Stimulated activated naive CD8-positive, alpha-beta T cell treated with anti-CD3 and anti-CD28 coated beads, Interleukin-15, Interleukin-2, amounts not matched to agents 100 ng/mL and 50 ng/mL, for 24 hours (primary cell): ENCODE results near the gene TMEM45B.
"Not testable (repeated sequence)": the region's sequence is repeated elsewhere in the genome, so short reads cannot be mapped to it uniquely, and the experiment has no call there.

Experiments
- H3K27ac Mint-ChIP-seq: one replicate; pipeline ENCODE4 v1.8.0; 2021; ENCODE audit warnings: mild to moderate bottlenecking, mixed read lengths
- H3K27me3 Mint-ChIP-seq: one replicate; pipeline ENCODE4 v1.8.0; 2021; ENCODE audit warnings: mixed read lengths
- H3K36me3 Mint-ChIP-seq: one replicate; pipeline ENCODE4 v1.8.0; 2021; ENCODE audit warnings: low read depth, mixed read lengths
- H3K4me1 Mint-ChIP-seq: one replicate; pipeline ENCODE4 v1.8.0; 2021; ENCODE audit warnings: low read depth, mixed read lengths
- H3K4me3 Mint-ChIP-seq: one replicate; pipeline ENCODE4 v1.8.0; 2021; ENCODE audit warnings: mild to moderate bottlenecking, mixed read lengths
- H3K9me3 Mint-ChIP-seq: one replicate; pipeline ENCODE4 v1.8.0; 2021; ENCODE audit warnings: mixed read lengths

The TMEM45B gene

GRCh38 chr11:129854232-129854805, 38.7 kb downstream of the TMEM45B start:
- H3K36me3 Mint-ChIP-seq: peaks cover 7% of the 10 kb centered on the region
- no peak overlapping the region for H3K27ac Mint-ChIP-seq
- H3K9me3 Mint-ChIP-seq: no peaks in the 10 kb centered on the region
- H3K27me3 Mint-ChIP-seq: no peaks in the 10 kb centered on the region
- H3K4me1 Mint-ChIP-seq: peaks cover 30% of the 10 kb centered on the region
- no peak overlapping the region for H3K4me3 Mint-ChIP-seq

GRCh38 chr11:129855086-129855485, 39.4 kb downstream of the TMEM45B start:
- no peaks in the 10 kb centered on the region for H3K27me3 Mint-ChIP-seq
- no peak overlapping the region for H3K4me3 Mint-ChIP-seq
- H3K4me1 Mint-ChIP-seq: peaks cover 35% of the 10 kb centered on the region
- peaks cover 12% of the 10 kb centered on the region for H3K36me3 Mint-ChIP-seq
- no peak overlapping the region for H3K27ac Mint-ChIP-seq
- H3K9me3 Mint-ChIP-seq: no peaks in the 10 kb centered on the region

DNA sequence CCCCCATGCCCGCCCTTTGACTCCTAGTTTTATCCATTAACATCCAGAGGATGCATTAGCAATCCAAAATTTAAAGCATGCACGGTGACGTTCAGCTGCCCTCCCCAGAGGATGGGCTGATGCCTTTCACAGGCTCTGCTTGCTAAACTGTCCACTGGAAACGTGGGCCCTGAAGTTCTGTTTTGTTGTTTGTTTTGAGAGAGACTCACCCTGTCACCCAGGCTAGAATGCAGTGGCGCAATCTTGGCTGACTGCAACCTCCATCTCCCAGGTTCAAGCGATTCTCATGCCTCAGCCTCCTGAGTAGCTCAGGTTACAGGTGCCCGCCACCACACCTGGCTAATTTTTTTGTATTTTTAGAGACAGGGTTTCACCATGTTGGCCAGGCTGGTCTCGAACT, 40.4 kb downstream of the TMEM45B start:
- no peak overlapping the region for H3K27ac Mint-ChIP-seq
- H3K36me3 Mint-ChIP-seq: peaks cover 19% of the 10 kb centered on the region
- no peaks in the 10 kb centered on the region for H3K27me3 Mint-ChIP-seq
- no peak overlapping the region for H3K4me3 Mint-ChIP-seq
- peaks cover 40% of the 10 kb centered on the region for H3K4me1 Mint-ChIP-seq
- no peaks in the 10 kb centered on the region for H3K9me3 Mint-ChIP-seq

DNA sequence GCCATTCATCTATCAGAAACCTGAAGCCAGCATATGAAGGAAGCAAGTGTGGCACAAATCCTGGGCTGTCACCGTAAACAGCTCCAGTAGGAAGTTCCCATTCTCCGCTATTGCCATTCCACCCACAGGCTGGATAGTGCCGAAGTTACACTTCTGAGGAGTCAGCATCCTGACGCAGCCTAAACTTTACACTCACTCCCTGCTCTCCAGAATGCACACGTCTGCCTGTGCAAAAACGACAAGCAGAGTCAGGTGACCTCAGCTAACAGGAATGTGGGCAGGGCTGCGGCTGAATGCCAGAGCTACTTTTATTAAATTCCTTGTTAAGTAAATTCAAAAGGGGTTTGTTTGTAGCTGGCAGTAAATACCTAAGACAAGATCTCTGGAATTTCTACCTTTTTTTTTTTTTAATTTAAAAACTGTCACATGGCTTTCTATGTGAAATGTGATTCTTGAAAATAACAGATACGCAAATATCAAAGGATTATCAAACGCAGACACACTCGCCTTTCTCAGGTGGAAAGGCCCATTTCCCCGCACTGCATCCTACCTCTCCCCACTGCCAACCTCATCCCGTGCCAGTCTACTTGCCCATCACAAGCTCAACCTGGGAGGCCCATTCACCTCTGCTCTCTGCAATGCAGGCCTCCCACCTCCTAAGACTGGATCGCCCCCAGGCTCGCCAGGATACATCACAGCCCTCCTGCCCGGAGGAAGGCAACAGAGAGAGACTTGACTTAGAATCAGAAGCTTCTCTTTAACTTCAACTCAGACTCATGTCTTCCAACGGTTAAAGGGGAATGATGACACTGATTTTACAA, 46.3 kb downstream of the TMEM45B start:
- Mint-ChIP-seq H3K36me3 (peaks cover 75% of the 10 kb centered on the region), H3K27me3 (no peaks in the 10 kb centered on the region)

GRCh38 chr11:129864811-129865210, 49.2 kb downstream of the TMEM45B start:
- H3K36me3 Mint-ChIP-seq: peaks cover 90% of the 10 kb centered on the region
- H3K27me3 Mint-ChIP-seq: no peaks in the 10 kb centered on the region
- peaks cover 39% of the 10 kb centered on the region for H3K4me1 Mint-ChIP-seq
- no peaks in the 10 kb centered on the region for H3K9me3 Mint-ChIP-seq
- H3K4me3 Mint-ChIP-seq: no peak overlapping the region
- H3K27ac Mint-ChIP-seq: no peak overlapping the region

More for the DNA sequence above, 46.3 kb downstream of the TMEM45B start:
- Mint-ChIP-seq H3K4me3 (no peak overlapping the region), H3K9me3 (no peaks in the 10 kb centered on the region), H3K4me1 (peaks cover 41% of the 10 kb centered on the region), H3K27ac (no peak overlapping the region)

- Mint-ChIP-seq H3K4me1 (peaks cover 33% of the 10 kb centered on the region), H3K27ac (peak overlapping the region; percentile 68)
Observed at GRCh38 chr11:129865701-129866100, 50.1 kb downstream of the TMEM45B start.

DNA sequence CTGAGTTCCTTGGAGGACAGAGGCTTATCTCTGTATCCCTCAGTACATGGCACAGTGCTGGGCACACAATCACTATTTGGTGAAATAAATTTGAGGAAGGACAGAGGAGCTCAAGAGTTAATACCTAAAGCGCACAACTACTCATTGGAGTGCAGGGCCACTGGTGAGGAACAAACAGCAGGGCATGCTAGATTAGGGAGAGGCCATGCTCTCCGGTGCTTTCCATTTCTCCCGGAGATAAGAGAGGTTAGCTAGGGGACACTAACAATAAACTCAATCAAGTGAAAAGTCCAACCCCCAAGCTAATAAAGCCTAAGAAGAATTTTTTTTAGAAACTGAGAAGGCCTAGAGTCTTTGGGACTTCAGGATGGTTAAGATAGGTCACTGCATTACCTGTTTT, 50.7 kb downstream of the TMEM45B start:
- peaks cover 90% of the 10 kb centered on the region for H3K36me3 Mint-ChIP-seq
- no peaks in the 10 kb centered on the region for H3K9me3 Mint-ChIP-seq
- no peaks in the 10 kb centered on the region for H3K27me3 Mint-ChIP-seq
- H3K27ac Mint-ChIP-seq: peak overlapping the region; percentile 68
- H3K4me3 Mint-ChIP-seq: no peak overlapping the region
- H3K4me1 Mint-ChIP-seq: peaks cover 30% of the 10 kb centered on the region

More at GRCh38 chr11:129865701-129866100, 50.1 kb downstream of the TMEM45B start:
- Mint-ChIP-seq H3K27me3 (no peaks in the 10 kb centered on the region), H3K36me3 (peaks cover 90% of the 10 kb centered on the region), H3K9me3 (no peaks in the 10 kb centered on the region), H3K4me3 (no peak overlapping the region)

DNA sequence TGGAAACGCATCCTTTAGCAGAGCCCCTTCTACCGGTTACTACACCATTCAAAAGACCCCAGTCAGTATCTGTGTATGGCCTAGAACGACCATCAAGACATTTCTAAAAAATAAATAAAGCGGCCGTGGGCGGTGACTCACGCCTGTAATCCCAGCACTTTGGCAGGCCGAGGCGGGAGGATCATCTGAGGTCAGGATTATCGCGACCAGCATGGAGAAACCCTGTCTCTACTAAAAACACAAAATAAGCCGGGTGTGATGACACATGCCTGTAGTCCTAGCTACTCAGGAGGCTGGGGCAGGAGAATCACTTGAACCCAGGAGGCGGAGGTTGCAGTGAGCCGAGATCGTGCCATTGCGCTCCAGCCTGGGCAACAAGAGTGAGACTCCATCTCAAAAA, 53.0 kb downstream of the TMEM45B start:
- Mint-ChIP-seq H3K4me1 (peaks cover 18% of the 10 kb centered on the region), H3K36me3 (peaks cover 87% of the 10 kb centered on the region)
- not testable (repeated sequence) for H3K27ac Mint-ChIP-seq, H3K9me3 Mint-ChIP-seq, H3K4me3 Mint-ChIP-seq, H3K27me3 Mint-ChIP-seq

GRCh38 chr11:129871914-129872313, 56.3 kb downstream of the TMEM45B start:
- peaks cover 5% of the 10 kb centered on the region for H3K4me1 Mint-ChIP-seq
- peaks cover 86% of the 10 kb centered on the region for H3K36me3 Mint-ChIP-seq
- peak overlapping the region; percentile 34 for H3K27ac Mint-ChIP-seq
- no peak overlapping the region for H3K4me3 Mint-ChIP-seq
- H3K9me3 Mint-ChIP-seq: no peaks in the 10 kb centered on the region
- H3K27me3 Mint-ChIP-seq: no peaks in the 10 kb centered on the region

DNA sequence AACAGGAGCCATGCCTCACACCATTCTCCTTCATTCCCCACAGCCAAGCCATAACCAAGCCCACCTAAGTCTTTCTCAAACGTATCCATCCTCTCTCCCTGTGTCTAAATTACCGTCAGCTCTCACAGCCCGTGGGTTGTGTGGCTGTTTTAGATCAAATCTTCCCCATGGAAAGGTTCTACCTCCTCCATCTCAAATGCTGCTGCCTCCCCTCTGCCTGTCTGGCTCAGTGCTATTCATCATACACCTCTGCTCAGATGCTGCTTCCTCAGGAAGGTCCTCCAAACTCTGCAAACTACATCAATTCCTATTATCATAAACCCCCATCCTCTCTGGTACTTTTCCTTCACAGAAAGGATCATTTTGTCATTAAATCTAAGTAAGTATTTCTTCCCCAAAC, 64.7 kb downstream of the TMEM45B start:
- H3K36me3 Mint-ChIP-seq: peaks cover 90% of the 10 kb centered on the region
- no peaks in the 10 kb centered on the region for H3K9me3 Mint-ChIP-seq
- no peak overlapping the region for H3K4me3 Mint-ChIP-seq
- H3K27me3 Mint-ChIP-seq: no peaks in the 10 kb centered on the region
- H3K4me1 Mint-ChIP-seq: no peaks in the 10 kb centered on the region
- H3K27ac Mint-ChIP-seq: no peak overlapping the region

GRCh38 chr11:129881570-129882170, 66.0 kb downstream of the TMEM45B start:
- peaks cover 93% of the 10 kb centered on the region for H3K36me3 Mint-ChIP-seq
- no peak overlapping the region for H3K27ac Mint-ChIP-seq
- no peak overlapping the region for H3K4me3 Mint-ChIP-seq
- no peaks in the 10 kb centered on the region for H3K27me3 Mint-ChIP-seq
- no peaks in the 10 kb centered on the region for H3K4me1 Mint-ChIP-seq
- H3K9me3 Mint-ChIP-seq: no peaks in the 10 kb centered on the region

- Mint-ChIP-seq H3K4me1 (peaks cover 10% of the 10 kb centered on the region), H3K27me3 (no peaks in the 10 kb centered on the region), H3K36me3 (peaks cover 93% of the 10 kb centered on the region), H3K4me3 (no peak overlapping the region), H3K27ac (no peak overlapping the region), H3K9me3 (no peaks in the 10 kb centered on the region)
Observed at GRCh38 chr11:129884581-129884980, 68.9 kb downstream of the TMEM45B start.

DNA sequence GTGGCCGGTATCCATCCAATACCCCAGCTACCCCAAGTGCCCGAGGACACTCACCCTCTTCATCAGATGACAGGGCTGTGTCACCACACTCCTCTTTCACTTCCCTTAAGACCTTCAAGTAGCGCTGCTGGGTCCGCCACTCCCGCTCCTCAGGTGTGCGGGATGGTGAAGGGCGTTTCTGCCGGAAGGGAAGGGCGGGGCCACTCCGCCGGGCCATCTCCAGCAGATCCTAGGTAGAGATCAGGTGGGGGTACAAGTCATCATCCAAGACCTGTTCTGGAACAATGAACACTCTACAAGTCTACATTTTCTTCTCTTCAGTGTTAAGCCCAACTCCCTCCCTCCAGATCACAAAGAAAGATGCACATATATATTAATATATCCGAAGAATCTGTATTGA, 69.7 kb downstream of the TMEM45B start:
- Mint-ChIP-seq H3K4me3 (no peak overlapping the region), H3K4me1 (peaks cover 11% of the 10 kb centered on the region), H3K27me3 (no peaks in the 10 kb centered on the region), H3K9me3 (no peaks in the 10 kb centered on the region), H3K27ac (no peak overlapping the region), H3K36me3 (peaks cover 93% of the 10 kb centered on the region)

DNA sequence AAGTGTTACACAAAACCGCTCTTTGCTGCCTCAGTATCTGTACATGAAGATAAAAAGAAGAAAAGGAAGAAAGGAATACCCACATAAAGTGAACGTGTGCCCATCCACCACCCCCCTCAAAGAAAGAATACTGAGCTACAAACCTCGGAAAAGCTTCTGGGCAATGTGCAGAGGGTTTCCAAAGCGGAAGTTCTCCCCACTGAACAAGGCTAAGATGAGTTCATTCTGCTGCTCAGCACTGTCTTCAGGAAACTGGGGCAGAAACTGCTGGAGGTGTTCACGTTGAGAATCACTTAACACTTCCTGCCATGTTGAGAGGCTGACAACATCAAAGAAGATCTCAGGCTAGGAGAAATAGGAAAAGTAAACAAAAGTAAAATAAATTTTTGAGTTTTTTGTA, 72.8 kb downstream of the TMEM45B start:
- H3K27ac Mint-ChIP-seq: peak overlapping the region; percentile 21
- H3K4me1 Mint-ChIP-seq: peaks cover 20% of the 10 kb centered on the region
- peaks cover 89% of the 10 kb centered on the region for H3K36me3 Mint-ChIP-seq
- H3K4me3 Mint-ChIP-seq: no peak overlapping the region
- no peaks in the 10 kb centered on the region for H3K27me3 Mint-ChIP-seq
- no peaks in the 10 kb centered on the region for H3K9me3 Mint-ChIP-seq
